Central memory CD4-positive, alpha-beta T cell (primary cell): ENCODE data around the gene WWTR1.

Experiments used
- DNase-seq: peaks from one replicate; pipeline ENCODE4 v3.0.0; 2022

The WWTR1 gene

DNA sequence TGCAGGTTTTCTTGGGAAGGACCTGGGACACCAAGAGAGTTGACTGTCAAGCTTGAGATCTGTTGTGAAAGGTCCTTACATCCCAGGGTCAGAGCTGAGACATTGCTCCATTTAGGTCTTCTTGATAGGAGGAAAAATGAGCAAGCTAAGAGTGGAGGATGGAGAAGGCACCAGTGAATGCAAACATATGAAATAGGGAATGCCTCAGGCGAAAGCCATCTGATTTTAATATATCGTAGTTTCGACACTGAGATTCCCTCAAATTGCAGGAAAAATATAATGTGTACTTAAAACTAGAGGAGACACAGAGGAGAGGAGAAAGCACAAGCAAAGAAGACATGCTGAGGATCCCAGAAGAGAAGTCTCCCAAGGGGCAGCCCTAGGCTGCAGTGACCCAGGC lies 97.8 kb downstream of the WWTR1 start:
- no peak for DNase-seq

DNA sequence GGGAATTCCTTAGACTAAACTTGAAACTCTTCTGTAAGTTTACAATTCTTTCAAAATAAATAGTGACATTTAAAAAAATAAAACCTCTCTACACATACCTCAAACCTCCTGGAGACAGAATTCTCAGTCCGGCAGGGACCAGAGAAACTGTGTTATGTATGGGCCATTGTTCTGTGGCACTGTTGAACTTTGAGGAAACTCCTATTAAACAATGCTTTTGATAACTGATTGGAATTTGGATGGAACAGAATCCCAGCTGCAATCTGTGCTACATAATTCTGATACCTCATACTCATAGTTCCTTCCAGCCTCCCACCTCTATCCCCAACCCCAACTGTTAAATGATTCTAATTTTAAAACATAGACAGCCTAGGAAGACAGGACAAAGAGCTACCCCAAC lies 98.3 kb downstream of the WWTR1 start:
- DNase-seq, result no peak

DNA sequence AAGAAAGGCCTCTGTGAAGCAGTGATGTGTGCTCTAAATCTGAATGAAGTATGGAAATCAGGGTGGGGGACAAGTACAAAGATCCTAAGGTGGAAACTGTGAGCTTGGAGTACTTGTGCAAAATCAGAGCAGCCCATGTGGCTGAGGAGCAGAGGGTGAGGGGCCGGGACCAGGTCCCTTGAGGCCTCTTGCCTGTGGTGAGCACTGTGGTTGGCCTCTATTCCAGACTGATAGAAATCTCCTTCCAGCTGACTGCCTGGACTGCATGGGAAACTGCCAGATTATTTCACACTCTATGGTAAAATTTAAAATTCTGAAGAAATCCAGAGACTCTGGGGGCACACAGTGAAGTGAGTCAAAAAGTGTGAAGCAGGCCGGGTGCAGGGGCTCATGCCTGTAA lies 101.9 kb downstream of the WWTR1 start:
- DNase-seq, result no peak

DNA sequence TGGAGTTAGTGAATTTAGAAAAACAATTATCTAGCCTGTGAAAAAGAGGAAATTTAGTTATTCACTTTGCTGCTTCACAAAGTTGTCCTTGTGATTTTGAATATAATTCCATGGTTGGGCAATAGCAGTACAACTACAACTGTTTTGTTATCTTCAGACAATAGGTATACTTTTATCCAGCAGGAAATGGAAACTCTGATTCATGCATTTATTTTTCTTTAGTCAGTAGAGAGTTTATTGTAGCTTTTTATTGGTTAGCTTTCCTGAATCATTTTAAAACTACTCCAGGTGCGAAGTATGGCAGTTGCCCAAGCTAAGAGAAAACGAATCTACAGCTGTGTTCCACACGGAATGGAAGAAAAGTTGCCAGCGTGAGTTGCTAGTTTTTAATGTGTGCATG lies 103.0 kb downstream of the WWTR1 start:
- no peak for DNase-seq

DNA sequence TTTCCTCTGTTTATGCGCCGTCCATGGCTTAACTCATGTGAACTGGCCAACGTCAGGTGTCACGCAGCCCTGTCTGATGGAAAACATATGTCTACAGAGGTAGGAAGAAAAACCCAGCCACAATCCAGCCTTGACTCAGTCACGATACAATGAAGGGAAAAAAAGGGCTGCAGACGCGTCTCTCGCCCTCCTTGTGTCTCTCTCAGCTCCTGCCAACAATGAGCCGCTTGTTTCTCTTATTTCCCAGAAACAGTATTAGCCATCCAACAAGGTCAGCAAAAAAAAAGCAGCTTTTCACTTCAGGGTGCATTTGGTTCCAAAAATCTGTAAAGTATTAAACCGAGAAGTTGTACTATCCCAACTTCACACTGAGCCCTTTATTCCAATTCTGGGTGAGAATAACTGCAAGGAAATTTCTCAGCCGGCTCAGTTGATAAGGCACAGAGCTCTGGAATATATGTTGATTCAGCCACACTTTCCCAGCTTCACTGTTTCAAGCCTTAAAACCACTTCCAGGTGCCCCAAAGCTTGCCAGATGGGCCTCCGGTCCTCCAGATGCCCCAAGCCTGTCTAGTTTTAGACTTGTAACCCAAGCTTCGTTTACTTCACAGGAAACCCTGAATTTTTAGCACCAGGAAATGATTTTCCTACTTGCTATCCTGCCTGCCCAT lies 103.9 kb downstream of the WWTR1 start:
- no peak for DNase-seq

DNA sequence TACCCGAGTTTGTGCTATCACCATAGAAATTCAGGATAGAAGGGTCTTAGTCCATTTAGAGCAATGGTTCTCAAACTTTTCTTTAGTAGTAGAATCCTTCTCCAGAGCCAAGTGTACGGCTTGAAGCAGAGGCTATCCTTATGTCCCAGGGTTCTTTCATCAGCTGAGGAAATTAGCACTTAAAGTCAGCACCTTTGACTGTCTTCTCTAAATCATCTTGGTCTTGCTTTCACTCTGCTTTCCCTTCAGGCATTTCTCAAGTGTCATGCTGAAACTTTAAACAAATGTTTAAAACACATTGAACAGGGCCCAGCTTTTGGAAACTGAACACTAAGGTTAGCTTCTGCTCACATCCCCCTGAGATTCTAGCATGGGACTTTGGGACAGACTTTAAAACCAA lies 105.1 kb downstream of the WWTR1 start:
- no peak for DNase-seq

DNA sequence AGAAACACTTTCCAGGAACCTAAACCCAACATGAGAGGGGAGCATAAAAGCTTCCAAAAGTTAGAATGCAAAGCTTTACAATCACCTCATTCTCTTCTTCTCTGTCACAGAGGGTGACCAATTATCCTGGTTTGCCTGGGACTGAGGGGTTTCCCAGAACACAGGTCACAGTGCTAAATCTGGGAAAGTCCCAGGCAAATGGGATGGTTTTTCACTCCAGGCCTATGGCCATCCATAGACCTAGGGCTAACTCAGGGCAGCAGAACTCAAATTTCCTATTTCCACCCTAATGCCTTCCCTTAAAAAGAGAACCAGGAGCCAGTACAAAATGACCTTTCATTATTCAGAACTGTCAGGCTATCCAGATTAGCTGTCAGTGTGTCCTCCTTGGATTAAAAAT lies 106.3 kb downstream of the WWTR1 start:
- no peak for DNase-seq

DNA sequence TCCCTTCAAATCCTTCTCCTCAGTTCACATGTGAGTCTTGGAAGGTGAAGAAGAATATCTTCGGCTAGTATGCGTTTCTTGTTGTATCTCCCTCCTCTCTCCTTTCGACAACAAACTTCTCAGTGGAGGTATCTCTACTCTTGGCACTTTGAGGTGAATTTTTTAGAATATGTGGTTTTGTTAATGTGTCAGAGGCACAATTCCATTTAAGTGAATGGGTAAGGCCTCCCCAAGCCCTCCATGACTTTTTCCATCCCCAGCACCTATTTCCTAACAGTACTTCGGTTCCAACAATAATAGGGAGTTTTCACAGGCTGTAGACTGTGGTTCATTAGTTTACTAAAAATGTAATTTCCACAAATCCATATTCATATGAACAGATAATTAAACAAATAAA lies 109.2 kb downstream of the WWTR1 start:
- no peak for DNase-seq

DNA sequence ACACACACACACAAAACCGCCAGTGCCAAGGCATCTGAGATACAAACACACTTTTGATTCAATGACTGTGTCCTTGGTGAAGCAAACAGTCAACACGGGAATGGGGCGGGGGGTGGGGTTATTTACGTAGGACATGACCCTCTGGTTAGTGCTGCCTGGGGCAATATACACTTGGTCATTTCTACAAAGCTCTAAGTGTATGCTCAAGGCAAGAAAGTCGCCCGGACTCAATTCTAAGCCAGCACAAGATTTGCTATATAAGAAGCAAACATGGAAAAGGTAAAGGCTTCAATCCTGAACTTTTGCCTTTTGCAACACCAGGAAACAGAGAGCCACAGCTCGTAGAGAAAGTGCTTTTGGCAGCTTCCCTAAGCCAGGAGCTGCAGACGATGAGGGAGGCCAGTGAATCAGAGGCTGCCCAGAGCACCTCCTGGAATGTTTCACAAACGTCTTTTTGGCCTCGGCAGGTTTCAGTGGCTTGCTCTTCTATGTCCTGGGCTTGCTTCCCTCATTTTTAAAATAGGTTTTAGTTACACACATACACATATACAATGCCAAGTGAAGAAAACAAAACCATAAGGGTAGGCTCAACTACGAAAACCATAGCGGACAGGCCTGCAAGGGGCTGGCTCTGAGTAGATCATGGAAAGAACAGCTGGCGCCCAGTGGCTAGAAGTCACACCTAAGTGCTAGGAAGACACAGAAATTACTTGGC lies 109.7 kb downstream of the WWTR1 start:
- DNase-seq, result no peak

DNA sequence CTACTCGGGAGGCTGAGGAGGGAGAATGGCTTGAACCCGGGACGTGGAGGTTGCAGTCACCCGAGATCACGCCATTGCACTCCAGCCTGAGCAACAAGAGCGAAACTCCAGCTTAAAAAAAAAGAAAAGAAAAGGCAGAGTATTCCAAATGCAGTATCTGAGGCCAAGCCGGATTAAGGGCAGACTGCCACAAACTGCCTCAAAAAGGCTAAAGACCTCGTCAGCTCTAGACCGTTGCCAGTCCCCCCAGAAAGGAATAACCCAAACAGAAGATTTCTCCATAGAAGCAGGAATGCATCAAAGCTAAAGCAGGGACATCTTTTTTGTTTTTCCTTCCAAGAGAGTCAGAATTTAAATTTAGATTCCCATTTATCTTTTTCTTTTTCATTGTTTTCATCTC lies 110.4 kb downstream of the WWTR1 start:
- no peak for DNase-seq

DNA sequence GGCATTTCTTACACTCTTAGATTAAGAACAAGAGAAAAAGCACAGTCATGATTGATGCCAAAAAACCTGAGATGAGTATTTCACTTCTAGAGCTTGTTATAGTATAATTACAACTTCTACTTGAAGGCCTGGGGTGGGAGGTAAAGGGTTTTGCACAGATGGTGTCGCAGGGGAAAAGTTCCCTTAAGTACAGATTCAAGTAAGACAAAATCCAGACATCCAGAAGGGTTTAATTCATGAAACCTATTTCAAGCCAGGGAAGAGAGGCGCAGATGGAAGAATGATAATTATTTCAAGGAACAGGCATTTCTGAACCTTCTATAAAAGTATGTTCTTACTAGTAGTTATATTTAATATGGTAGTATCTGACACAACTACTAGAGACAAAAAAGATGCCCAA lies 112.8 kb downstream of the WWTR1 start:
- DNase-seq, result no peak

DNA sequence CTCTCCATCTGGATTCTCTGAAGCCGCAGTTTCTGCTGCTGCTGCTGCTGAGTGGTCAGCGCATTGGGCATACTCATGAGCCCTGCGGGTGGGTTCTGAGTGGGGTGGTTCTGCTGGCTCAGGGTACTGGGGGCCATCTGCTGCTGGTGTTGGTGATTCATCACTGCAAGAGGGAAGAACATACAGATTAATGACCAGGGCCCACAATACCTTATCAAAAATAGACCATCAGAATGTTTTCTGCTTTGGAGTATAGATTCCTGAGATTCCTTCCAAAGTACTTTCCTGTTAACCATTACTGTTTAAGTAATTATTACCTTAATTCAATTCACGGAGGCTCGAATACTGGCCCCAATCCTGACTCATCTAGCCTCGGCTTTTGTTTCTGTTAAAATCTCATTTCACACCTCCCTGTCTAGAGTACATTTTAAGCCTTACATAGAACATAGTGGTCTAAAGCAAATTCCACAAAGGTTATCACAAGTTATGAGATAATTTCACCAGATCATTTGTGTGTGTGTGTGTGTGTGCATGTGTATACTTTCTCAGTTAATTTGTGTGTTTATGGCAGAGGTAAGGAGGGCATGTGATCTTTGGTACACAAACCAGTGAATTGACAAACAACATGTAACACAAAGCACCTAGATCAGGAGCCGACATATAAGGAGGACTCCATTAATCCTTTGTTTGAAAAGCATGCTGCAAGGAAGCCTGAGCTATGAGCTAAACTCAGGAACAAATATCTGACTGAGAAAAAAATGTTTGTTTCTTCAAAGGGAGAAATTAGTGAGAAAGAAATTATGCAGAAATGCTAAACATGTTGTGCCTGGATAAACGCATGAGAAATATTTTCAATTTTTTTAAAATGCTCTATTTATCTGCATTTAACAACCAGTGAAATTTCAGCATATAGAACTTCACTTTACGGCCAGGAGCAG lies 115.2 kb downstream of the WWTR1 start:
- no peak for DNase-seq

DNA sequence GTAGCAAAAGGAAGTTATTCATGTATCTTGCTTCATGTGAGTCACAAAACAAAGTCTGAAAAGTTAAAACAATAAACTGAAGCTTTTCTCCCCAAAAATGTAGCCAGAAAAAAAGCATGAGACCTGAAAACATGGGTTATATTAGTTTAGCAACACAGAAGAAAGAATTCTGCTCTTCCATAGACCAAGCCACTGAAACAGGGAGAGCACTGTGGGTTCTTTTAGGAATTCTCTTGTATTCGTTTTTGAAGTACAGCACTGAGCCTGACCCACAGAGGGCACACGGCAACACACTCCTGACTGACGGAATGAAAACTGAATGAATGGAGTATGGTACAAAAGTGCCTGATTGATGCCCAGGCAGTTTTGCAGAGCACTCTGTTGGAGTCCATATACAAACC lies 116.7 kb downstream of the WWTR1 start:
- DNase-seq, result no peak

DNA sequence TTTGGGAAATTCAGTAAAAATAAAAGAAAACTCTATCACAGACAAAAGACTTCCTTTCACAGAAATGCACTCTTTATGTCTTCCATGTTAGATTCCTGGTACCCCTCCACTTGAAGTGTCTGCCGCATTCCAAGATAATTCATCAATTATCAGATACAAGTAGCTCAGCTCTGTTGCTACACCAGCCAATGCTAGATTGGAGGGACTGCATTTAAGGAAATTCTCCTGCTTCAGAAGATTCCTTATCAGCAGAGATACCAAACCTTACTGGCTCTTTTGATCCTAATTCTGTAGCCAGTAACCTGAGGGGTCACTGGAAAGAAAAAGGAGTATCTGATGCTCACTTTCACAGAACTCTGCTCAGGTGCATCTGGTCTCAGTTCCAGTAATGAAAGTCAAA lies 119.5 kb downstream of the WWTR1 start:
- DNase-seq, result no peak

DNA sequence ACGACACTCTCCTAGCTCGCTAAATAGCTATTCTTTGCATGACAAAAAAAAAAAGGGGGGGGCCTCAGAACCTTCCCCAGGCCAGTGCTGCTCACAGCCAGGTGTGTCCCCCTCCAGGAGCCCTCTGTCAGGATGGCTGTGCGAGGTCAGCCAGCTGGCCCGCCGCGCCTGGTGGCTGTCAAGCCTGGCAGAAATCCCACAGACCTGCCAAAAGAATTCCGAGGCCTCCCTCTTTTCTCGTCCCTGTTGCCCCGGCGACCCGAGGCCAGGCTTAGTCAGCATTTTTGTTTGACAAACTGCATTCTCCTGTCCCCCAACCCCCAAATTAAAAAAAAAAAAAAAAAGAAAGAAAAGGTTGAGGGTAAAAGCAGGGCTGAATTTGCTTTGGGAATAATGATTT lies 121.4 kb downstream of the WWTR1 start:
- DNase-seq, result no peak

DNA sequence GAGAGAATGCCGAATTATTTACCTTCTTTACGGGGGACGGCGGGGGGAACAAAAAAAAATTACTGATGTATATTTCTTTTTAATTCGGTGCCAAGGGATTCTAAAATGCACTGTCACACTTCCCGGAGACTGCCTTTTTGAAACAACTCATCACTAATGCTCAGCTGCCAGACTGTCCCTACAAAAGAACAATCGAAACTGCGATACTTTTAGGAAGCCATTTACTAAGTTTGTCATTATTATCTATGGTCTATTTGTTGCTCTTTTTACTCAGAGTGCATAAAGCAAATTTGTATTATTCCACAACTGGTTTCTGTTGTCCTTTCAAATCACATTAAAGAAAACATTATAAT lies 122.5 kb downstream of the WWTR1 start:
- DNase-seq, result no peak

DNA sequence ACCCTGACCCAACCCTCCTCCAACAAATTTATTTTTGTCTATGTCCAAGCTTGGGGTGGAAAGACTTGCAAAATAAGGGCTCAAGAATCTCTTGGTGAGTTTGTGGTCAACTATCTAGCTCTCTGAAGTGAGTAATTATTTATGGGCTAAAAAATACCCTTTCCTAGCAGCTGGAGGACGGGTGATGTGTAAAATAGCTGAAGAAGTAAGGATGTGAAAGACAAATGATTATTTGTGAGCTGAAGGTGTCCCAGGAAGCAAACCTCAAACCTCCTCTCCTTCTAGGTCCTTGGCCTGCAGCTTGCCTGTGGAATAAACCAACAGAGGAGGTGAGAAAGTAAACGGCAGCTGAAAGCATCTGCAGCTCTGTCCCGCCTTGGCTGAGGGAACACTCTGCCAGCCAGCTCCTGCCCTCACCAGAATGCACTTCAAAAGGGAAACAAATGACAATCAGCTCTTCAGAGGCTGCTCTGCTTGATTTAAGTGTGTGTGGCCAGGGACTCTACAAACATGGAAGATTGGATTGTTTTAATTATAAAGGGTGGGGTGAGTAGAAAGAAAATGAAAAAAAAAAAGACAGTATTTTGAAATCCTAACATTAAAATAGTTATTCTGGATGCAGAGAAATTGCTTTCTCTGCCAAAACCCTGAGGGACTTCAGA lies 123.0 kb downstream of the WWTR1 start:
- DNase-seq, result no peak

DNA sequence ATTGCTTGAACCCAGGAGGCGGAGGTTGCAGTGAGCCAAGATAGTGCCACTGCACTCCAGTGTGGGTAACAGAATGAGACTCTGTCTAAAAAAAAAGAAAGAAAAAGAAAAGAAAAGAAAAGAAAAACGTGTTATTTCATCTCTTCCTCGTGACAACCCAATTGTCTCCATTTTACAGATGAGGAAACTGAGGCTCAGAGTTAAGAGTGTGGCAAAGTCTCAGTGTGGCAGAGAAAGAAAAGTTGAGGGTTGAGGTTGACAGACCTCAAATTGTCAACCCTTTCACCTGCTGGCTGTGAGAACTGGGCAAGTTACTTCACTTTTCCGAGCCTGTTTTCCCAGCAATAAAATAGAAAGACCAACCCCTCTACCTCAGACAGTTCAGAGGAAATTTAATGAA lies 123.7 kb downstream of the WWTR1 start:
- no peak for DNase-seq

DNA sequence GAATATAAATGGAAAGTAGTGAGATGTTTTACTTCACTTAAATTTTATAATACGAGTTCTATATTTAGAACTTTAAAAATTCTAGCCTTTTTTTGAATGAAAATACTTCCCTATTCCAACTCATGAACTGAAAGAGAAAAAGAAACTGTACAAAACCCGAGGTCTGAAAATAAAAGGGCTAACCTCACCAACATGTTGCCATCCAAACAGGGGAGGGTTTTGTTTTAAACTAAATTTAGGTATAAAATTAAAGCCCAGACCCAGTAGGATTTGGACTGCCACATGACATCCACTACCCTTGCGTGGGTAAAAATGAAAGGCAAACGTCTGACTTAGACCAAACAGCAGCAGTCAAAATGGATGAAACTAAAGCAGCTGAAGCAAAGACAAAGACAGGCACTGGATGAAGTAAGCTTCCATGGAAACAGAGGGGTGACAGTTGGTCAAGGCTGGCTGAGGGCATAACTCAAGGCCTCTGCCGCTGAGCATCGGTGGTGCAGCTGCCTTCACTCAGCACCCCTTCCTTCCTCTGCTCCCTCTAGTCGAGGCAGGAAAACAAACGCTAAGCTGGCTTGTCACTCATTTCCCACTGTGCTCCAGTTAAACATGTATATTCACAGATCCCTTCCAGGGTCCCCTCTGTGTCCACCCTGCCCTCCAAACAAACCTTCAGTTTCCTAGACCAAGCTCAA lies 125.2 kb downstream of the WWTR1 start:
- DNase-seq, result no peak

DNA sequence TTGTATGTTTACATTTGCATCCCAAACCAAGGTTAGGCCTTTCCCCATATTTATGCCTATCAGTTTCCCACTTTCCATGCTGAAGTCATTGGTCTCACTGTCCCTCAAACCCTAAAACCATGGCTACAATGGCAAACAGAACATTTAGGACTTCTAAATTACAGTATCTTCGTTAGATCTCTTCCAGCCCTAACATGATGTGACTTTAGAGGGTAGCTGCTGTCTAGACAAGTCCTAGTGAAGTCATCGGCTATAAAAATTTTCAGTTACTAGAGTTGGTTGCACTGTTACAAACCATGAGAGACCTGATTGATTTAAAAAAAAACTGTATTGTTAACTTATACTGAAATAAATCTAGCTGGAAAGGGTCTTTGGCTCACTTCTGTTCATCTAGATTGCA lies 128.7 kb downstream of the WWTR1 start:
- no peak for DNase-seq

DNA sequence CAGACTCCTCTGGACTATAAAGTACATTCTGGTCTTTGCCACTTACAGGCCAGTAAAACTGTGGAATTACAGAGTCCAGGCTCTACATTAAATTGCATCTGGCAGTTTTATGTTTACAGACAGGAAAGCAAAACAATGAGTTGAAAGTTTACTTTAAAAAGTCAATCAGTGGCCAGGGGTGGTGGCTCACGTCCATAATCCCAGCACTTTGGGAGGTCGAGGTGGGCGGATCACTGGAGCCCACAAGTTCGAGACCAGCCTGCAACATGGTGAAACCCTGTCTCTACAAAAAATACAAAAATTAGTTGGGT lies 129.5 kb downstream of the WWTR1 start:
- DNase-seq, result no peak

DNA sequence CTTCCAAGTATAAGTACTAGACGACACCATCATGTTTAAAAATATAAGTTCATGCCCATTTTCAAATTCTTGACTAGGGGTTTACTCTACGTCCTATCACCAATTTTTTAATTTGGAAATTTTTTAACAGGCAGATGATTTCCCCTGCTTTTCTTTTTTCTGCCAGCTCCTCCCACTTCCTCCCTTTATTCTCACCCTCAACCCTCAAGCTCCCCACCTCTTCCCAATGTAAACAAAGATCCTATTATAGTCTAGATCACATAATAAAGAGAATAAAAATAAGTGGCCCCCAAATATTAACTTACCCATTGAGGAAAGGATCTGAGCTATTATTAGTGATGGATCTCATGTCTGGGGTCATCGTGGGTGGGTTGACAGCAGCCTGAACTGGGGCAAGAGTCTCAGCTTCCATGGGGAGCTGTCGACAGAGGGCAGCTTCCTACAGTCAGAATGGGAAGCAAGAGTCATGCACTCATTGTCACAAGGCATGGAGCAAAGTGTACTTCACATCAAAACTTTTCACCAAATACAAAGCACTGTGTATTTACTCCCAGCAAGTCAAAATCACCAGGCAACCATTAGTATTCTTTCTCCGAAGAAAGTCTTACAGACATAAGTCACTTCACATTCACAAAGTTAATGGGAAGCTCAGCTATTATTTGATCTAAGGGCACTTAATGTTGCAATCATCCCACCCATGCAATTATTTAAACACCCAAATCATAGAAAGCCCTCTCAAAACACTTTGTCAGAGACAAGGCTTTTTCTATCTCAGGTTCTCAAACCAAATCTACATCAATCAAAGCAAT lies 130.1 kb downstream of the WWTR1 start:
- no peak for DNase-seq
